Measurements from ENCODE around the gene PODNL1. TPM values are rescaled to one million over a fixed set of nuclear protein-coding genes. Genes with fewer than 3 reads are reported as not detected.

Gene PODNL1
- total RNA-seq, 1 donor from 2014 or later = 2.7 TPM

DNA sequence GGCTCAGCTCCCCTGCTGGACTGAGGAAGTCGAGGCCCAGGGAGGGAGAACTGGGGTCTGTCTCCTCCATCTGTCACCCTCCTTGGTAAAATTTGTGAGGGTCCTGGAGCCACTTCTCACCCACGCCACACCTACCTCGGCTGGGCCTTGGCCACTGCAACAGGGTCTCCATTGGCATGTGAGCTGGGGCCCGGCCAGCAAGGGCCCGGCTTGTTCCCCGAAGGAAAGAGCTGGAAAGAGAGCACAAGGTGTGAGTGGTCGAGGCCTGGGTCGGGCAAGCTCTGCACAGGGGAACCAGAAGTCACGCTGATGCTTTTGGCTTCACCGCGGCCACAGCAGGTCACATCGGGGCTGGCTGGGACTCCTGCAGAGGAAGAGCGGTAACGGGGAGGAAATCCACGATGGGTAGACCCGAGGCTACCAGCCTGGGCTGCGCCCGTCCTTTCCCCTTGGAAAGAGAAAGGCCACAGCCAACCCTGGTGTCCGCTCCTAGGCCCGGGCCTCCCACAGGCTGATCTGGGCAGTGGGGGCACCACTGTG, 52.3 kb downstream of the PODNL1 start:
- TF ChIP-seq, protein P1, sequence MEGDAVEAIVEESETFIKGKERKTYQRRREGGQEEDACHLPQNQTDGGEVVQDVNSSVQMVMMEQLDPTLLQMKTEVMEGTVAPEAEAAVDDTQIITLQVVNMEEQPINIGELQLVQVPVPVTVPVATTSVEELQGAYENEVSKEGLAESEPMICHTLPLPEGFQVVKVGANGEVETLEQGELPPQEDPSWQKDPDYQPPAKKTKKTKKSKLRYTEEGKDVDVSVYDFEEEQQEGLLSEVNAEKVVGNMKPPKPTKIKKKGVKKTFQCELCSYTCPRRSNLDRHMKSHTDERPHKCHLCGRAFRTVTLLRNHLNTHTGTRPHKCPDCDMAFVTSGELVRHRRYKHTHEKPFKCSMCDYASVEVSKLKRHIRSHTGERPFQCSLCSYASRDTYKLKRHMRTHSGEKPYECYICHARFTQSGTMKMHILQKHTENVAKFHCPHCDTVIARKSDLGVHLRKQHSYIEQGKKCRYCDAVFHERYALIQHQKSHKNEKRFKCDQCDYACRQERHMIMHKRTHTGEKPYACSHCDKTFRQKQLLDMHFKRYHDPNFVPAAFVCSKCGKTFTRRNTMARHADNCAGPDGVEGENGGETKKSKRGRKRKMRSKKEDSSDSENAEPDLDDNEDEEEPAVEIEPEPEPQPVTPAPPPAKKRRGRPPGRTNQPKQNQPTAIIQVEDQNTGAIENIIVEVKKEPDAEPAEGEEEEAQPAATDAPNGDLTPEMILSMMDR (IDR thresholded peaks at IDR 0.05) = no peak
- Histone ChIP-seq H3K4me3 (no peak overlapping the region), H3K27ac (no peak overlapping the region), H3K36me3 (no peaks in the 10 kb centered on the region), H3K9me3 (no peaks in the 10 kb centered on the region), H3K27me3 (ENCODE audit: low read depth) (no peaks in the 10 kb centered on the region), H3K4me1 (peaks cover 12% of the 10 kb centered on the region)
- no peak for ATAC-seq
- intact Hi-C loops (cut with DNase I) = no loop called here
- no peak for DNase-seq

DNA sequence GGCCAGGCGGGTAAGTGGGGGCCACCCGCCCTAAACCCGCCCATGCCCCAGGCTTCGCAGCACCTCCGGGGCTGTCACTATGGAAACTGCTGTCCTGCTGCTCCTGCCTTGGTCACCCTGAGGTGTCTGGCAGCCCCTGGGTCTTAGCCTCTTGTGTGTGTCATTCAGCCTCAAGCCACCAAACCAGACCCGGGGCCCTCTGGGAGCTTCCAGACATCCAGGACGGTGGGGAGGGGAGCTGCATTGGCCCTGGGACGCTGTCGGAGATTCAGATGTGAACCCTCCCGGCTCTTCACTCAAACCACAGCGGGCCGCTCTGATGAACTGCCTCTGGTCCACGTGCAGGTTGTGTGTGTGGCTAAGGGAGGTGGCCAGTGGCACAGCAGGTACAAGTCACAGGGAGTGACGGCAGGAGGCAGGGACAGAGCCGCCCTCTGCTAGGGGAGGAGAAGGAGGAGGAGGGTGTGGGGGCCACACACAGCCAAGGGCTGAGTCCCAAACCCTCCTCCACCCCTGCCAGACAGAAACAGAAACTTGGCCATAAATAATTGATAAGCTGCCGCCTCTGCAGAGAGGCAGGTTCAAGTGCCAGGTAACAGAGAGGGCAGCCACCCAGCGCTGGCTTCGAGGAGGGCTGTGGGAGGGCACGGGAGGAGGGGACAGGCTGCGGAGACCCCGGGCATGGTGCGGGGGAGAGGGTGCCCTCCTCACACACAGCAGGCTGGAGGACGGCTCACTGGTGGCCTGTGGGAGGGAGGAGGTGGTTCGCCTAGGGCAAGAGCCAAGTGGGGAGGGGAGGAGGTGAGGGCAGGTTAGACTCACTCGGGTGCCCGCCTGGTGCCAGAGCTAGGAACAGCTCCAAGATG, 53.3 kb downstream of the PODNL1 start:
- peak; percentile 3 to 27 for ATAC-seq

DNA sequence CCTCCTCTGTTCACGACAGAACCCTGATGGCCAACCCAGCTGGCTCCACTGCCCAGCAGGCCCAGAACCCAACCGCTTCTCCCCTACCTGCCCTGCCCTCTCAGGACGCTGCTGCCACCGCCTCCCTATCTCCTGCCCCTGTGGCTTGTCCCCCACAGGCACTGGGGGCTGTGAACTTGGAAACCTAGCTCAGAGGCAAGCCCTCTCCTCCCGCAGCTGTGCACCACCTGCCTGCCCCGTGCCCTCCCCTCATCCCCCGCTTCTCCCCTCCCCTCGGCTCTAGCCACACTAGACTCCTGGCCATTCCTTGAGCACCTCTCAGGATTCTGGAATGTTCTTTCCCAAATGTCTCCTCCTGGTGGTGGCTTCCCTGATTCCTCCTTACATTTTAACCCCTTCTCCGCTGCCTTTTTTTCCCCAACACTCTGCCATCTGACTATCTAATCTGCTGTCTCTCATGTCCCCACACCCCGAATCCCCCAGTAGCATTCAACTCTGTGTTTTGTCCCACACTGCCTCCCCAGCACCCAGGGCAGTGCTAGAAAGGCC, 54.6 kb downstream of the PODNL1 start:
- ATAC-seq (no peak), DNase-seq (no peak)
- no peaks in the 10 kb centered on the region for H3K36me3 ChIP-seq
- H3K4me1 ChIP-seq = peaks cover 25% of the 10 kb centered on the region
- H3K27me3 ChIP-seq (ENCODE audit: low read depth) = no peaks in the 10 kb centered on the region
- H3K27ac ChIP-seq = no peak overlapping the region
- intact Hi-C loops (cut with DNase I) = no loop called here
- no peak overlapping the region for H3K4me3 ChIP-seq
- H3K9me3 ChIP-seq = no peaks in the 10 kb centered on the region
- TF ChIP-seq, protein P1 (IDR thresholded peaks at IDR 0.05) = no peak

More for the DNA sequence above, 53.3 kb downstream of the PODNL1 start:
- no peaks in the 10 kb centered on the region for H3K27me3 ChIP-seq (ENCODE audit: low read depth)
- DNase-seq = no peak
- H3K27ac ChIP-seq = no peak overlapping the region
- TF ChIP-seq, protein P1 (IDR thresholded peaks at IDR 0.05) = no peak
- intact Hi-C loops (cut with DNase I) = no loop called here
- no peaks in the 10 kb centered on the region for H3K36me3 ChIP-seq
- H3K9me3 ChIP-seq = no peaks in the 10 kb centered on the region
- peaks cover 19% of the 10 kb centered on the region for H3K4me1 ChIP-seq
- H3K4me3 ChIP-seq = no peak overlapping the region

DNA sequence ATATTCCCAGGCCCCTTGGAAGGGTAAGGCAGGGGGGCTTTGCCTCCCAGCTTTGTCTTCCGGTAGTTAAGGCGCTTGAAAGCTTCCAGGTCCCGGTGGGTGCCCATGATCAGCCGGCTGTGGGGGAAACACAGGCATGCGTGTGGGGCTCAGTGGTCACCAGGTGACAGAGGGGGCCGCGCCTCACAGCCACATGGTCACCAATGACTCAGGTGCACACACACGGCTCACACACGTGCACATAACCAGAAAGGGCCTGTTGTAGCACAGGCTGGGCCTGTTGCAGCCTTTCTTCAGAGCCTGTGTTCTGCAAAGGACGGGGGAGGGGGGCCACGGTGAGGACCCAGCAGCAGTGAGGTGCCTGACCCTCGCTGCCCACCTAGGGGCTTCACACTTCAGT, 55.4 kb downstream of the PODNL1 start:
- DNase-seq = no peak
- Histone ChIP-seq H3K9me3 (no peaks in the 10 kb centered on the region), H3K4me1 (peaks cover 25% of the 10 kb centered on the region), H3K36me3 (no peaks in the 10 kb centered on the region), H3K27ac (no peak overlapping the region), H3K27me3 (ENCODE audit: low read depth) (no peaks in the 10 kb centered on the region), H3K4me3 (no peak overlapping the region)
- ATAC-seq = no peak
- TF ChIP-seq, protein P1 (IDR thresholded peaks at IDR 0.05) = no peak
- intact Hi-C loops (cut with DNase I) = no loop called here

DNA sequence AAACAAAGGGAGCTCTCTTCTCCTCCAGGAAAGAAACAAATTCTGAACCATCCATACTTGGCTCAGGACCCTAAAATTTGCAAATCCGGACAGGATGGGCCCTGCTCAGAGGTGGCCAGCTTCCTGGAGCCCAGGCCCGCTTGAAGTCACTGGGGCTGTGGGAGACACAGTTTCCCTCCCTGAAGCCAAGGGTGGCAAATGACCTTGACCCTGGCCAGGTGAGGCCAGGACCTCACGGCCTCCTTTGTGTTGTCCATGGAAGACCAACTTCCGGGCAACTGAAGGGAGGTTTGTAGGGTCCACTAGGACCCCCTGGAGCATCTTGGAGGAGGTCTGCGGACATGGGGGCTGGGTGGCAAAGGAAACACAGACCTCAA, 55.8 kb downstream of the PODNL1 start:
- no peak overlapping the region for H3K27ac ChIP-seq
- no peaks in the 10 kb centered on the region for H3K36me3 ChIP-seq
- no peak for DNase-seq
- TF ChIP-seq, protein P1 (IDR thresholded peaks at IDR 0.05) = no peak
- no peak overlapping the region for H3K4me3 ChIP-seq
- no peaks in the 10 kb centered on the region for H3K9me3 ChIP-seq
- intact Hi-C loops (cut with DNase I) = no loop called here
- ATAC-seq = no peak
- H3K27me3 ChIP-seq (ENCODE audit: low read depth) = no peaks in the 10 kb centered on the region
- peaks cover 25% of the 10 kb centered on the region for H3K4me1 ChIP-seq
